A549 (cell line): ENCODE data around the gene POLR1C. TPM values are rescaled to one million over a fixed set of nuclear protein-coding genes. Genes with fewer than 3 reads are reported as not detected.

ENCODE experiments used
- ATAC-seq, 2 experiments: fragments of 200-7000 bp in 1 of 2; fragments of >200 bp in 1 of 2; cut with Nextera tagmentation in 1 of 2; cut with Tn5 transposase in 1 of 2; 3 replicates each; pipeline versions ENCODE4 v1.8.0 to v1.9.1; 2018 to 2020; ENCODE audit warnings: mild to moderate bottlenecking in 1 of 2, moderate library complexity in 1 of 2
- CTCF ChIA-PET: fragments of 300-600 bp; sonication (Branson Sonifier 250); formaldehyde crosslinking; extraction: SDS; loops from one replicate; lab custom pipeline; 2021; ENCODE audit warnings: antibody characterized with exemption, inconsistent platforms; lab: Yijun Ruan, JAX
- POLR2A ChIA-PET: fragments of 350-600 bp; formaldehyde crosslinking; extraction: SDS; loops from one replicate; lab custom pipeline; 2021; ENCODE audit warnings: antibody characterized with exemption, inconsistent platforms; lab: Yijun Ruan, JAX
- DNase-seq, 2 experiments: peaks; one replicate each; pipeline versions ENCODE4 v3.0.0 to v3.0.0-alpha.2; 2011 to 2016; ENCODE audit warnings: low read depth in 1 of 2, low spot score in 1 of 2
- FAIRE-seq: peaks from 2 replicates; lab custom pipeline; 2011; peaks lifted over from hg19 to GRCh38; lab: Jason Lieb, UNC
- H3K27ac ChIP-seq, 2 experiments: fragments of >200 bp; sonication (Bioruptor Twin); formaldehyde crosslinking; 3 replicates each; pipeline ENCODE4 v1.5.1; 2016 to 2017
- H3K4me1 ChIP-seq: fragments of >200 bp; sonication (Bioruptor Twin); formaldehyde crosslinking; 3 replicates; pipeline ENCODE4 v1.6.1; 2016
- H3K4me2 ChIP-seq: fragments of >200 bp; sonication (Bioruptor Twin); formaldehyde crosslinking; 3 replicates; pipeline ENCODE4 v1.6.1; 2016
- H3K4me3 ChIP-seq: fragments of >200 bp; sonication (Bioruptor Twin); formaldehyde crosslinking; 3 replicates; pipeline ENCODE4 v1.5.1; 2016
- H3K9me3 ChIP-seq: fragments of >200 bp; sonication (Bioruptor Twin); formaldehyde crosslinking; 3 replicates; pipeline ENCODE4 v1.6.1; 2016
- BHLHE40 ChIP-seq: IDR thresholded peaks from 2 replicates; pipeline ENCODE4 v1.6.1; 2012; ENCODE audit warnings: low read depth, low read length, inconsistent platforms
- CBX8 ChIP-seq: fragments of 200-600 bp; sonication (generic); IDR thresholded peaks from 2 replicates; pipeline ENCODE4 v1.6.1; 2016
- EHF ChIP-seq: fragments of 250-450 bp; sonication (Bioruptor Pico); IDR thresholded peaks from 2 replicates; pipeline ENCODE4 v1.5.0; 2020; ENCODE audit warnings: mild to moderate bottlenecking
- GATA3 ChIP-seq: IDR thresholded peaks from 2 replicates; pipeline ENCODE4 v1.6.1; 2012; ENCODE audit warnings: borderline replicate concordance
- HOXB13 ChIP-seq: fragments of 250-450 bp; sonication (Bioruptor Pico); IDR thresholded peaks from 2 replicates; pipeline ENCODE4 v1.5.0; 2020; ENCODE audit warnings: low read depth, mild to moderate bottlenecking, moderate library complexity
- KDM5A ChIP-seq: fragments of 200-600 bp; sonication (generic); IDR thresholded peaks from 2 replicates; pipeline ENCODE4 v1.6.1; 2016; ENCODE audit warnings: antibody characterized with exemption, mild to moderate bottlenecking
- MAX ChIP-seq: IDR thresholded peaks from 2 replicates; pipeline ENCODE4 v1.6.1; 2012
- NFE2L2 ChIP-seq: fragments of 150-350 bp; conservative IDR thresholded peaks from 2 replicates; pipeline ENCODE4 v1.6.1; 2014; ENCODE audit warnings: low read length
- NR3C1 ChIP-seq: fragments of >200 bp; sonication (Bioruptor Twin); formaldehyde crosslinking; IDR thresholded peaks from 3 replicates; pipeline ENCODE4 v1.6.1; 2017
- PHF8 ChIP-seq: fragments of 200-600 bp; sonication (generic); IDR thresholded peaks from 2 replicates; pipeline ENCODE4 v1.6.1; 2016; ENCODE audit warnings: low read depth, mild to moderate bottlenecking, antibody characterized with exemption, moderate library complexity, borderline replicate concordance
- RCOR1 ChIP-seq: fragments of 150-350 bp; IDR thresholded peaks from 2 replicates; pipeline ENCODE4 v1.6.1; 2014; ENCODE audit warnings: antibody characterized with exemption, low read length, low read depth
- SREBF2 ChIP-seq: fragments of 450-650 bp; IDR thresholded peaks from 2 replicates; pipeline ENCODE4 v1.6.1; 2014; ENCODE audit warnings: mild to moderate bottlenecking, moderate library complexity
- ZSCAN20 ChIP-seq: fragments of 250-450 bp; sonication (Bioruptor Pico); IDR thresholded peaks from 2 replicates; pipeline ENCODE4 v1.8.0; 2022; ENCODE audit warnings: mild to moderate bottlenecking, moderate library complexity
- WGBS: methylation state at CpG from one replicate; pipeline ENCODE4 v1.1.6; 2017; ENCODE audit errors: missing lambda C conversion rate; 5-methylcytosine and 5-hydroxymethylcytosine counted together
- polyA plus RNA-seq, 4 experiments: library from polyadenylated mRNA; depleted of rRNA in 3 of 4; stranded (reverse); fragments of >200 nt; fragmentation: RNase III in 1 of 4; extraction: RNeasy Plus Mini Kit Qiagen cat#74134 plus additional on column Dnase treatment in 1 of 4; gene quantifications; 2 replicates in 3 of 4; 3 replicates in 1 of 4; pipeline ENCODE4 v1.2.3, GENCODE V29; 2011 to 2017
- TF ChIP-seq, protein P1 (sequence below): fragments of 200-600 bp; sonication (generic); IDR thresholded peaks from 2 replicates; pipeline ENCODE4 v1.6.1; 2016; ENCODE audit warnings: antibody characterized with exemption, mild to moderate bottlenecking, moderate library complexity
- TF ChIP-seq, protein P2 (sequence below): fragments of 450-650 bp; IDR thresholded peaks from 2 replicates; pipeline ENCODE4 v1.6.1; 2014; ENCODE audit warnings: antibody characterized with exemption
- TF ChIP-seq, protein P3 (sequence below): fragments of >200 bp; sonication (Bioruptor Twin); formaldehyde crosslinking; IDR thresholded peaks from 3 replicates; pipeline ENCODE4 v1.6.1; 2016

Gene POLR1C
- polyA plus RNA-seq, 2 of the 4 experiments (the other 2 are of a cell fraction): 48.5 to 63.1 TPM

- TF ChIP-seq, protein P1, sequence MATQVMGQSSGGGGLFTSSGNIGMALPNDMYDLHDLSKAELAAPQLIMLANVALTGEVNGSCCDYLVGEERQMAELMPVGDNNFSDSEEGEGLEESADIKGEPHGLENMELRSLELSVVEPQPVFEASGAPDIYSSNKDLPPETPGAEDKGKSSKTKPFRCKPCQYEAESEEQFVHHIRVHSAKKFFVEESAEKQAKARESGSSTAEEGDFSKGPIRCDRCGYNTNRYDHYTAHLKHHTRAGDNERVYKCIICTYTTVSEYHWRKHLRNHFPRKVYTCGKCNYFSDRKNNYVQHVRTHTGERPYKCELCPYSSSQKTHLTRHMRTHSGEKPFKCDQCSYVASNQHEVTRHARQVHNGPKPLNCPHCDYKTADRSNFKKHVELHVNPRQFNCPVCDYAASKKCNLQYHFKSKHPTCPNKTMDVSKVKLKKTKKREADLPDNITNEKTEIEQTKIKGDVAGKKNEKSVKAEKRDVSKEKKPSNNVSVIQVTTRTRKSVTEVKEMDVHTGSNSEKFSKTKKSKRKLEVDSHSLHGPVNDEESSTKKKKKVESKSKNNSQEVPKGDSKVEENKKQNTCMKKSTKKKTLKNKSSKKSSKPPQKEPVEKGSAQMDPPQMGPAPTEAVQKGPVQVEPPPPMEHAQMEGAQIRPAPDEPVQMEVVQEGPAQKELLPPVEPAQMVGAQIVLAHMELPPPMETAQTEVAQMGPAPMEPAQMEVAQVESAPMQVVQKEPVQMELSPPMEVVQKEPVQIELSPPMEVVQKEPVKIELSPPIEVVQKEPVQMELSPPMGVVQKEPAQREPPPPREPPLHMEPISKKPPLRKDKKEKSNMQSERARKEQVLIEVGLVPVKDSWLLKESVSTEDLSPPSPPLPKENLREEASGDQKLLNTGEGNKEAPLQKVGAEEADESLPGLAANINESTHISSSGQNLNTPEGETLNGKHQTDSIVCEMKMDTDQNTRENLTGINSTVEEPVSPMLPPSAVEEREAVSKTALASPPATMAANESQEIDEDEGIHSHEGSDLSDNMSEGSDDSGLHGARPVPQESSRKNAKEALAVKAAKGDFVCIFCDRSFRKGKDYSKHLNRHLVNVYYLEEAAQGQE: no peak
- TF ChIP-seq KDM5A (no peak), RCOR1 (no peak), SREBF2 (no peak), BHLHE40 (no peak)
These were observed 10.0 kb upstream of the POLR1C start (continued) for GRCh38 chr6:43506667-43507471.

- CTCF ChIA-PET: interaction anchor here (1.6 to 5.9 kb wide), 9 partner anchors 13 to 245 kb away, joined by 3 to 79 read pairs (median 22); partner anchors contain the start of genes CRIP3 and DLK2
- H3K4me1 ChIP-seq: peaks cover 9% of the 10 kb centered on the region
- H3K4me2 ChIP-seq: no peak overlapping the region
- H3K4me3 ChIP-seq: no peak overlapping the region
- no peaks in the 10 kb centered on the region for H3K9me3 ChIP-seq
- ATAC-seq (no peak), FAIRE-seq (no peak), DNase-seq (no peak)
- TF ChIP-seq PHF8 (no peak), HOXB13 (CRISPR knock-in tag) (no peak), MAX (no peak), ZSCAN20 (CRISPR knock-in tag) (no peak), GATA3 (no peak), NR3C1 (no peak), NFE2L2 (no peak)
- TF ChIP-seq, protein P2, sequence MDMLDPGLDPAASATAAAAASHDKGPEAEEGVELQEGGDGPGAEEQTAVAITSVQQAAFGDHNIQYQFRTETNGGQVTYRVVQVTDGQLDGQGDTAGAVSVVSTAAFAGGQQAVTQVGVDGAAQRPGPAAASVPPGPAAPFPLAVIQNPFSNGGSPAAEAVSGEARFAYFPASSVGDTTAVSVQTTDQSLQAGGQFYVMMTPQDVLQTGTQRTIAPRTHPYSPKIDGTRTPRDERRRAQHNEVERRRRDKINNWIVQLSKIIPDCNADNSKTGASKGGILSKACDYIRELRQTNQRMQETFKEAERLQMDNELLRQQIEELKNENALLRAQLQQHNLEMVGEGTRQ: no peak
- WGBS: 87% methylated on average over 5 of the region's 8 CpGs
- POLR2A ChIA-PET: interaction anchor here (0.8 kb wide), 1 partner anchor 52 kb away, joined by 3 read pairs; no protein-coding TSS in a partner anchor
- H3K27ac ChIP-seq: no peak overlapping the region
These were observed 8.3 kb upstream of the POLR1C start for GRCh38 chr6:43508481-43509141.

DNA sequence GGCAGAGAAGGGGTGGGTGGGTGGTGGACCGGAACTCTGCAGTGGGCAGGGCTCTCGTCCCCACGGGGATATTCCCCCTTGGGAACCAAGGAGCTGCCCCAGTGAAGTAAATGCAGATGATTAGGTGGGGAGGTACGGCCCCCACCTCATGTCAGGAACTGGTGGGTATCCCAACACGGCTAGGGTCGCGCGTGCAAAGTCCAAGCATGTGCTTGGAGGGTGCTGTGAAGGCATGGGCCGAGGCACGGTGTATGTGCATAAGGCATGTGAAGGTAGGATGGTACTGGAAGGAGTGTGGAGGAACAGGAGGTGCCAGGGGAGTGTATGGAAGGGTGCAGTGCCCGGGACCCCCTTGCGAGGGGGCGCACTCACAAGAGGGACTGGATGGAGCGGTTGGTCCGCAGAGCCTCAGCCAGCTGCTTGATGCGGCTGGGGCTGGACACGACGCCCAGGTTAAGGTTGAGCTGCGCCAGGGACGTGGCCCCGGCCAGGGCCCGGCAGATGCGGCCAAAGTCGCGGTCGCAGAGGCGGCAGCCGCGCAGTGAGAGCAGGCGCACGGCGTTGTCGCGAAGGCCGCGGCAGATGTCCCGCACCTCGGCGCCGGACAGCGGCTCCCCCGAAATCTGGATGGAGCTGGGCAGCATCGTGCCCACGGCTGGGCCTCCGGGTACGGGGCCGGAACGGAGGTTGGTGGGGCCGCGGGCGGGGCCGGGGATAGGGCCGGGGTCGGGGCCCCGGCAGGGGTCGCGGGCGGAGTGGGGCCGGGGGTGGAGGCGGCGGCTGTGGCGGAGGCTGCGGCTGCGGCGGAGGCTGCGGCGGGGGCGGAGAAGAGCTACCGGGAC, 7.5 kb upstream of the POLR1C start:
- Histone ChIP-seq H3K9me3 (no peaks in the 10 kb centered on the region), H3K4me2 (peak overlapping the region; percentile 95)
- FAIRE-seq: no peak
- CTCF ChIA-PET: interaction anchor here (0.5 to 5.9 kb wide), 7 partner anchors 14 to 482 kb away, joined by 3 to 79 read pairs (median 3); partner anchors contain the start of gene DNPH1
- TF ChIP-seq EHF (no peak), CBX8 (no peak), GATA3 (no peak)
- TF ChIP-seq, protein P3, sequence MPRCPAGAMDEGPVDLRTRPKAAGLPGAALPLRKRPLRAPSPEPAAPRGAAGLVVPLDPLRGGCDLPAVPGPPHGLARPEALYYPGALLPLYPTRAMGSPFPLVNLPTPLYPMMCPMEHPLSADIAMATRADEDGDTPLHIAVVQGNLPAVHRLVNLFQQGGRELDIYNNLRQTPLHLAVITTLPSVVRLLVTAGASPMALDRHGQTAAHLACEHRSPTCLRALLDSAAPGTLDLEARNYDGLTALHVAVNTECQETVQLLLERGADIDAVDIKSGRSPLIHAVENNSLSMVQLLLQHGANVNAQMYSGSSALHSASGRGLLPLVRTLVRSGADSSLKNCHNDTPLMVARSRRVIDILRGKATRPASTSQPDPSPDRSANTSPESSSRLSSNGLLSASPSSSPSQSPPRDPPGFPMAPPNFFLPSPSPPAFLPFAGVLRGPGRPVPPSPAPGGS: no peak
- TF ChIP-seq, all 56 proteins: peak for 0
- H3K27ac ChIP-seq: peak overlapping the region; percentile 64 to 87
- H3K4me1 ChIP-seq: peaks cover 9% of the 10 kb centered on the region
- 47% methylated on average over 30 of the region's 69 CpGs for WGBS
- peak; percentile 2 to 3; a peak in 2 of 6 replicates for ATAC-seq
- peak overlapping the region; percentile 64 for H3K4me3 ChIP-seq
- POLR2A ChIA-PET: interaction anchor here (0.8 to 1.1 kb wide), 3 partner anchors 16 to 120 kb away, joined by 3 read pairs; no protein-coding TSS in a partner anchor
- DNase-seq: no peak
